ENCODE results near the gene PLA2G2D.

DNA sequence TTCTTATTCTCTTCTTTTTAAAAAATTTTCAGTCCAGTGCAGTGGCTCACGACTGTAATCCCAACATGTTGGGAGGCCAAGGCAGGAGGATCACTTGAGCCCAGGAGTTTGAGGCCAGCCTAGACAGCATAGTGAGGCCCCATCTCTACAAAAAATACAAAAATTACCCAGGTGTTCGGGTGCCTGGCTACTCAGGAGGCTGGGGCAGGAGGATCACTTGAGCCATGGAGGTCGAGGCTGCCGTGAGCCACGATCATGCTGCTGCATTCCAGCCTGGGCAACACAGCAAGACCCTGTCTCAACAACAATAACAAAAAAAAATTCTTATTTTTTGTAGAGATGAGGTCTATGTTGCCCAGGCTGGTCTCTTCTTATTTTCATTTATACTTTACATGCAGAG, 7.9 kb downstream of the PLA2G2D start:
- TF ChIP-seq, protein P1, sequence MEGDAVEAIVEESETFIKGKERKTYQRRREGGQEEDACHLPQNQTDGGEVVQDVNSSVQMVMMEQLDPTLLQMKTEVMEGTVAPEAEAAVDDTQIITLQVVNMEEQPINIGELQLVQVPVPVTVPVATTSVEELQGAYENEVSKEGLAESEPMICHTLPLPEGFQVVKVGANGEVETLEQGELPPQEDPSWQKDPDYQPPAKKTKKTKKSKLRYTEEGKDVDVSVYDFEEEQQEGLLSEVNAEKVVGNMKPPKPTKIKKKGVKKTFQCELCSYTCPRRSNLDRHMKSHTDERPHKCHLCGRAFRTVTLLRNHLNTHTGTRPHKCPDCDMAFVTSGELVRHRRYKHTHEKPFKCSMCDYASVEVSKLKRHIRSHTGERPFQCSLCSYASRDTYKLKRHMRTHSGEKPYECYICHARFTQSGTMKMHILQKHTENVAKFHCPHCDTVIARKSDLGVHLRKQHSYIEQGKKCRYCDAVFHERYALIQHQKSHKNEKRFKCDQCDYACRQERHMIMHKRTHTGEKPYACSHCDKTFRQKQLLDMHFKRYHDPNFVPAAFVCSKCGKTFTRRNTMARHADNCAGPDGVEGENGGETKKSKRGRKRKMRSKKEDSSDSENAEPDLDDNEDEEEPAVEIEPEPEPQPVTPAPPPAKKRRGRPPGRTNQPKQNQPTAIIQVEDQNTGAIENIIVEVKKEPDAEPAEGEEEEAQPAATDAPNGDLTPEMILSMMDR (IDR thresholded peaks at IDR 0.05): no peak
- TF ChIP-seq POLR2A (IDR thresholded peaks at IDR 0.05): no peak
